Esophagus squamous epithelium (tissue), 5 donors: ENCODE data around the gene PNLIPRP3. TPM values are rescaled to one million over a fixed set of nuclear protein-coding genes. Genes with fewer than 3 reads are reported as not detected.

ENCODE experiments used
- DNase-seq: peaks from one replicate; lab custom pipeline; 2025; lab: John Stamatoyannopoulos, UW
- H3K27ac ChIP-seq, 4 donors: fragments of 200-600 bp; sonication (generic); one replicate each; pipeline ENCODE4 v1.5.1; 2016 to 2019; ENCODE audit warnings: mild to moderate bottlenecking in 1 of 4
- H3K27me3 ChIP-seq, 4 donors: fragments of 200-600 bp; sonication (generic); 1 replicate in 3 of 4; 2 replicates in 1 of 4; pipeline versions ENCODE4 v1.5.1 to v1.6.0; 2017 to 2021; ENCODE audit warnings: antibody characterized with exemption in 1 of 4
- H3K36me3 ChIP-seq, 3 donors: fragments of 200-600 bp; sonication (generic); one replicate each; pipeline ENCODE4 v1.5.1; 2016 to 2019
- H3K4me1 ChIP-seq, 3 donors: fragments of 200-600 bp; sonication (generic); one replicate each; pipeline ENCODE4 v1.5.1; 2017 to 2019
- H3K4me3 ChIP-seq, 4 donors: fragments of 200-600 bp; sonication (generic); 1 replicate in 3 of 4; 2 replicates in 1 of 4; pipeline ENCODE4 v1.5.1; 2016 to 2019; ENCODE audit warnings: mild to moderate bottlenecking in 2 of 4, moderate library complexity in 1 of 4
- H3K9me3 ChIP-seq, 3 donors: fragments of 200-600 bp; sonication (generic); one replicate each; pipeline ENCODE4 v1.5.1; 2016 to 2019
- POLR2A ChIP-seq, 4 donors: fragments of 450-650 bp; IDR thresholded peaks; one replicate each; pipeline ENCODE4 v1.6.1; 2017; ENCODE audit warnings: antibody characterized with exemption in 4 of 4, mild to moderate bottlenecking in 4 of 4, moderate library complexity in 3 of 4
- WGBS, 2 donors: methylation state at CpG; one replicate each; pipeline ENCODE4 v1.1.5; 2018; 5-methylcytosine and 5-hydroxymethylcytosine counted together
- intact Hi-C: fragments of 100-400 bp; cut with DNase I; formaldehyde crosslinking; loops from one replicate; pipeline ENCODE4 v1.15.0; 2022
- total RNA-seq, 4 donors: library from RNA; depleted of rRNA; stranded (reverse); fragments of >200 nt; gene quantifications; one replicate each; pipeline ENCODE4 v1.1.0, GENCODE V29; 2016
- TF ChIP-seq, protein P1 (sequence below), 6 experiments: fragments of 450-650 bp in 4 of 6; fragments of 200-600 bp in 2 of 6; sonication (generic) in 2 of 6; IDR thresholded peaks; one replicate each; pipeline ENCODE4 v1.5.1; 2016 to 2019; ENCODE audit warnings: antibody characterized with exemption in 6 of 6, mild to moderate bottlenecking in 4 of 6, moderate library complexity in 4 of 6
- donor health status: DM: yes; HTN: yes; CAD: no.

The PNLIPRP3 gene
- total RNA-seq, 4 donors from 2014 or later, result 0.38 to 2.4 (median 1.7) TPM

DNA sequence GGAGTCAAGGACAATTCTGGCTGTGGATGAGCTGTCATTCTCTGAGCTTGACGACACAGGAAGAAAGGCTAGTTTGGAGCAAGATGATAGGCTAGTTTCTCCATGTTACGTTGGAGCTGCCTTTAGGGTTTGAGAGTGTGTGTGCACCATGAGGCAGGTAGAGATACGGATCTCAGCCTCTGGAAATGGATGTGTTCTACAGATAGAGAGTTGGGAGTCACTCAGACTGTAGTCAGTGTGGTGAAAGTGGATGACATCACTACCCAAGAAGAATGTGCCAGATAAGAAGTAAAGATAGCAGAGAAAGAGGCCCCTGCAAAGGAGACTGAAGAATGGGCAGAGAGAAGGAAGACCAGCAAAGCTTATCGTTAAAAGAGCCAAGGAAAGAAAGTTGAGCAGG, 42.4 kb downstream of the PNLIPRP3 start:
- H3K27ac ChIP-seq, result no peak overlapping the region
- no peaks in the 10 kb centered on the region for H3K36me3 ChIP-seq
- no peaks in the 10 kb centered on the region for H3K4me1 ChIP-seq
- intact Hi-C loops, result no loop called here
- no peak overlapping the region for H3K4me3 ChIP-seq
- DNase-seq, result no peak
- no peaks in the 10 kb centered on the region for H3K9me3 ChIP-seq
- 73 to 78% methylated on average over 4 of the region's 4 CpGs for WGBS, 2 donors
- TF ChIP-seq, protein P1, sequence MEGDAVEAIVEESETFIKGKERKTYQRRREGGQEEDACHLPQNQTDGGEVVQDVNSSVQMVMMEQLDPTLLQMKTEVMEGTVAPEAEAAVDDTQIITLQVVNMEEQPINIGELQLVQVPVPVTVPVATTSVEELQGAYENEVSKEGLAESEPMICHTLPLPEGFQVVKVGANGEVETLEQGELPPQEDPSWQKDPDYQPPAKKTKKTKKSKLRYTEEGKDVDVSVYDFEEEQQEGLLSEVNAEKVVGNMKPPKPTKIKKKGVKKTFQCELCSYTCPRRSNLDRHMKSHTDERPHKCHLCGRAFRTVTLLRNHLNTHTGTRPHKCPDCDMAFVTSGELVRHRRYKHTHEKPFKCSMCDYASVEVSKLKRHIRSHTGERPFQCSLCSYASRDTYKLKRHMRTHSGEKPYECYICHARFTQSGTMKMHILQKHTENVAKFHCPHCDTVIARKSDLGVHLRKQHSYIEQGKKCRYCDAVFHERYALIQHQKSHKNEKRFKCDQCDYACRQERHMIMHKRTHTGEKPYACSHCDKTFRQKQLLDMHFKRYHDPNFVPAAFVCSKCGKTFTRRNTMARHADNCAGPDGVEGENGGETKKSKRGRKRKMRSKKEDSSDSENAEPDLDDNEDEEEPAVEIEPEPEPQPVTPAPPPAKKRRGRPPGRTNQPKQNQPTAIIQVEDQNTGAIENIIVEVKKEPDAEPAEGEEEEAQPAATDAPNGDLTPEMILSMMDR (IDR thresholded peaks at IDR 0.05), result no peak
- TF ChIP-seq POLR2A (IDR thresholded peaks at IDR 0.05), result no peak
- no peaks in the 10 kb centered on the region for H3K27me3 ChIP-seq

DNA sequence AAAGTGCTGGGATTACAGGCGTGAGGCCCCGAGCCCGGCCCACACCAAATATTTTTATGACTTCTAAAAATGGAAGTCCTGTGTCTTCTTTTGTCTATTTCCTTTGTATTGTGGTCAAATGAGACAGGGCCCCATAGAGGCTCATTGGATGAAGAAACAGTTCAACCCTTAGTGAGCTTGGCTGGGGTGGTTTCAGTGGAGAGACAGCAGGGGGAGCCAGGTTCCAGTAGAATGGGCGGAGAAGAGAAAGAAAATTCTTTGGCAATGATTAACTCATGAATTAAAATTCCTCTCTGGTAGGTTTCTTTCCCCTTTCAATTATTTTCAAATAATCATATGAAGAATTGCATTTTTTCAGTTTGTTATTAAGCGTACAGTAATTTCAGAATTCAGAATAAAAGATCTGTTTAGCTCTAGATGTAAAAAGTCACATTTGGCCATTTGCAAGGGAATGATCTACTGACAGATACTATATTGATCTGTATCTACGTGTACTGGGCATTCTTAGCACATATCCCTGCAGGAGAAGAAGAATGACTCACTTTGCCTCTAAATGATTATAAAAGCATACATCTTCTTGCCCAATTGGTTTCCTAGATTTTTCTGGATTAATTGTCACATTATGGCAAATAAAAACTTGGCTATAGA, 43.2 kb downstream of the PNLIPRP3 start:
- H3K4me3 ChIP-seq, result no peak overlapping the region
- no peaks in the 10 kb centered on the region for H3K9me3 ChIP-seq
- no peaks in the 10 kb centered on the region for H3K36me3 ChIP-seq
- WGBS, 2 donors, result 64 to 67% methylated on average over 6 of the region's 6 CpGs
- H3K4me1 ChIP-seq, result no peaks in the 10 kb centered on the region
- DNase-seq, result no peak
- H3K27ac ChIP-seq, result no peak overlapping the region
- H3K27me3 ChIP-seq, result no peaks in the 10 kb centered on the region
- TF ChIP-seq, protein P1 (IDR thresholded peaks at IDR 0.05), result no peak
- no peak for TF ChIP-seq POLR2A (IDR thresholded peaks at IDR 0.05)
- intact Hi-C loops, result no loop called here

DNA sequence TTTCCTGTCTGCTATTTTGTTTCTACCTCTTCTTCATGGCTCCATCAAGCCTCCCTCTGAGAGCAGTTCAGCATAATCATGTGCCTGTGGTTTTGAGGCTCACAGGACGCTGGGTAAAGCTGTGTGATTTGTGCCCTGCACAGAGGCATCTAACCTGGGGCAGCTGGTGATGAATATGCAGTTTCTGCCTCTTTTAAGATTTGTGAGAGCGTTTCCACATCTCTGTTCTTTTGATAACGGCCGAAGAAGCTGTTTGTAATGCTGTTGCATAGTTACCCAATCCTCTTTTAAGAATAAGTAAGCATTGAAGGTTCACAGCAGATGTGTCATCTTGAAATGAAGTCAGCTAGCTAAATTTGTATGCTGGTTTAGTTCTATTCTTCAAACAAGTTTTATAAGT, 45.2 kb downstream of the PNLIPRP3 start:
- H3K4me3 ChIP-seq, result no peak overlapping the region
- no peak for DNase-seq
- no peaks in the 10 kb centered on the region for H3K9me3 ChIP-seq
- no peaks in the 10 kb centered on the region for H3K4me1 ChIP-seq
- 24 to 32% methylated on average over 4 of the region's 4 CpGs for WGBS, 2 donors
- H3K27me3 ChIP-seq, result no peaks in the 10 kb centered on the region
- intact Hi-C loops, result no loop called here
- H3K27ac ChIP-seq, result no peak overlapping the region
- H3K36me3 ChIP-seq, result no peaks in the 10 kb centered on the region
- TF ChIP-seq, protein P1 (IDR thresholded peaks at IDR 0.05), result no peak
- no peak for TF ChIP-seq POLR2A (IDR thresholded peaks at IDR 0.05)

DNA sequence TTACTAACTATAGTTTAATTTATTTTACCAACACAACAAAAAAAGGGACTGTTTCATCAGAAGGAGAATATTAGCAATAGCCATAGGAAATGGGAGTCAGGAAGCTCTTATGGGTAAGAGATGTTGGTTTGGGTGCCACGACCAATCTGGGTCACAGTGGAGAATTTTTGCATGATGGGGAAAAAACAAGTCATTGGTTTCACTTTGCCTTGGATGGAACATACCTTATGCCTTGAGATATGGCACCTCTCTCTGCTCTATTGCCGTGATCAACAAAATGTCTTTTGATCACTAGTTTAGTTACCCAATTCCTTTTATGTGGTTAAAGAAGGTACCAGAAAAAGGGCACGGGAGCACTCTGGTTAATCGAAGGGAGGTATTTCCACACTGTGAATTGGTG, 48.2 kb downstream of the PNLIPRP3 start:
- Histone ChIP-seq H3K4me3 (no peak overlapping the region), H3K9me3 (no peaks in the 10 kb centered on the region), H3K4me1 (no peaks in the 10 kb centered on the region), H3K27ac (no peak overlapping the region), H3K27me3 (no peaks in the 10 kb centered on the region), H3K36me3 (no peaks in the 10 kb centered on the region)
- DNase-seq, result no peak
- 56 to 68% methylated on average over 3 to 4 of the region's 4 CpGs for WGBS, 2 donors
- intact Hi-C loops, result no loop called here
- TF ChIP-seq, protein P1 (IDR thresholded peaks at IDR 0.05), result no peak
- no peak for TF ChIP-seq POLR2A (IDR thresholded peaks at IDR 0.05)

DNA sequence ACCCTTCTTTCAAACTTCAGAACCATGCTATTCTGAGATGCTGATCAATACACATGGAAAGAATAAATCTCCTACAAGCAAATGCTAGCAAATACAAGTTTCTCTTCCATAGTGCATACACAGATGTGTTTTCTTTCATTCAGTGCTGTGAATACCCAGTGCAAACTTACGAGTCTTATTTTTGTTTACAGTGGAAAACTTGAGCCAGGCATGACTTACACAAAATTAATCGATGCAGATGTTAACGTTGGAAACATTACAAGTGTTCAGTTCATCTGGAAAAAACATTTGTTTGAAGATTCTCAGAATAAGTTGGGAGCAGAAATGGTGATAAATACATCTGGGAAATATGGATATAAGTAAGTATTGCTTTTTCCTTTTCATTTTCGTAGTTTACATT, 48.8 kb downstream of the PNLIPRP3 start:
- no peaks in the 10 kb centered on the region for H3K4me1 ChIP-seq
- no peaks in the 10 kb centered on the region for H3K9me3 ChIP-seq
- TF ChIP-seq POLR2A (IDR thresholded peaks at IDR 0.05), result no peak
- TF ChIP-seq, protein P1 (IDR thresholded peaks at IDR 0.05), result no peak
- intact Hi-C loops, result no loop called here
- no peak overlapping the region for H3K27ac ChIP-seq
- no peak for DNase-seq
- H3K4me3 ChIP-seq, result no peak overlapping the region
- no peaks in the 10 kb centered on the region for H3K36me3 ChIP-seq
- WGBS, 2 donors, result 53 to 54% methylated on average over 4 of the region's 4 CpGs
- no peaks in the 10 kb centered on the region for H3K27me3 ChIP-seq
